Stimulated activated CD4-positive, alpha-beta T cell treated with anti-CD3 and anti-CD28 coated beads, Interleukin-4, amount 100 ng/mL, for 1 hour (primary cell): Measurements from ENCODE around the gene BBS7.
A peak's percentile ranks its signal among the peaks of the same experiment; 100 is the strongest.

Experiments used
- DNase-seq: peaks from one replicate; pipeline ENCODE4 v3.0.0-alpha.2; 2020

The BBS7 gene

GRCh38 chr4:121869841-121870822, at the start of gene BBS7:
BBS7 (minus strand) TSS chr4:121870474; CDS start chr4:121870313, 161 bp downstream.
- DNase-seq: peak; percentile 98

GRCh38 chr4:121913667-121914066, 43.4 kb upstream of the BBS7 start:
- no peak for DNase-seq

GRCh38 chr4:121908346-121908745, 38.1 kb upstream of the BBS7 start:
- no peak for DNase-seq

GRCh38 chr4:121900132-121900983, 30.1 kb upstream of the BBS7 start:
- peak; percentile 33 for DNase-seq

- peak; percentile 4 for DNase-seq
Observed at GRCh38 chr4:121898150-121898549, 27.9 kb upstream of the BBS7 start.

GRCh38 chr4:121888134-121888533, 17.9 kb upstream of the BBS7 start:
- DNase-seq: no peak

GRCh38 chr4:121885115-121885514, 14.8 kb upstream of the BBS7 start:
- no peak for DNase-seq

- DNase-seq: no peak
Observed at GRCh38 chr4:121881158-121881557, 10.9 kb upstream of the BBS7 start.

- DNase-seq: no peak
Observed at GRCh38 chr4:121879135-121879534, 8.9 kb upstream of the BBS7 start.

- DNase-seq: no peak
Observed at GRCh38 chr4:121877041-121877773, 6.9 kb upstream of the BBS7 start.

- DNase-seq: no peak
Observed at GRCh38 chr4:121876070-121876469, 5.8 kb upstream of the BBS7 start.

GRCh38 chr4:121875652-121876051, 5.4 kb upstream of the BBS7 start:
- DNase-seq: no peak

GRCh38 chr4:121873604-121874003, 3.3 kb upstream of the BBS7 start:
- DNase-seq: no peak

- no peak for DNase-seq
Observed at GRCh38 chr4:121863799-121864198, 6.5 kb downstream of the BBS7 start.

GRCh38 chr4:121861426-121861825, 8.8 kb downstream of the BBS7 start:
- DNase-seq: no peak

GRCh38 chr4:121860121-121860520, 10.2 kb downstream of the BBS7 start:
- DNase-seq: no peak

- no peak for DNase-seq
Observed at GRCh38 chr4:121851354-121851753, 18.9 kb downstream of the BBS7 start.

GRCh38 chr4:121846662-121847061, 23.6 kb downstream of the BBS7 start:
- no peak for DNase-seq

GRCh38 chr4:121842862-121843261, 27.4 kb downstream of the BBS7 start:
- DNase-seq: no peak

- no peak for DNase-seq
Observed at GRCh38 chr4:121838136-121838535, 32.1 kb downstream of the BBS7 start.

- no peak for DNase-seq
Observed at GRCh38 chr4:121829511-121829910, 40.8 kb downstream of the BBS7 start.

GRCh38 chr4:121827853-121828252, 42.4 kb downstream of the BBS7 start:
- no peak for DNase-seq

- no peak for DNase-seq
Observed at GRCh38 chr4:121824950-121825349, 45.3 kb downstream of the BBS7 start.
